ENCODE data around the gene DCAF8.

The DCAF8 gene

GRCh38 chr1:160177231-160177630 lies 85.1 kb downstream of the DCAF8 start:
- no peak overlapping the region for H3K4me3 ChIP-seq (ENCODE audit: low read length)
- DNase-seq (ENCODE audit: low read depth), result no peak
- TF ChIP-seq CTCF (IDR thresholded peaks at IDR 0.05; ENCODE audit: insufficient read depth, low read depth, low read length, missing control alignments), result no peak

GRCh38 chr1:160171980-160172379 lies 90.4 kb downstream of the DCAF8 start:
- DNase-seq (ENCODE audit: low read depth), result no peak
- no peak overlapping the region for H3K4me3 ChIP-seq (ENCODE audit: low read length)
- TF ChIP-seq CTCF (IDR thresholded peaks at IDR 0.05; ENCODE audit: insufficient read depth, low read depth, low read length, missing control alignments), result no peak

GRCh38 chr1:160171354-160171753 lies 91.0 kb downstream of the DCAF8 start:
- peak; percentile 60 for DNase-seq (ENCODE audit: low read depth)
- no peak overlapping the region for H3K4me3 ChIP-seq (ENCODE audit: low read length)
- no peak for TF ChIP-seq CTCF (IDR thresholded peaks at IDR 0.05; ENCODE audit: insufficient read depth, low read depth, low read length, missing control alignments)

- H3K4me3 ChIP-seq (ENCODE audit: low read length), result no peak overlapping the region
- no peak for TF ChIP-seq CTCF (IDR thresholded peaks at IDR 0.05; ENCODE audit: insufficient read depth, low read depth, low read length, missing control alignments)
- no peak for DNase-seq (ENCODE audit: low read depth)
Observed at GRCh38 chr1:160169553-160170399, 92.6 kb downstream of the DCAF8 start.

GRCh38 chr1:160168609-160169369 lies 93.6 kb downstream of the DCAF8 start:
- TF ChIP-seq CTCF (IDR thresholded peaks at IDR 0.05; ENCODE audit: insufficient read depth, low read depth, low read length, missing control alignments), result no peak
- no peak for DNase-seq (ENCODE audit: low read depth)
- H3K4me3 ChIP-seq (ENCODE audit: low read length), result no peak overlapping the region

GRCh38 chr1:160168016-160168415 lies 94.3 kb downstream of the DCAF8 start:
- H3K4me3 ChIP-seq (ENCODE audit: low read length), result no peak overlapping the region
- DNase-seq (ENCODE audit: low read depth), result no peak
- TF ChIP-seq CTCF (IDR thresholded peaks at IDR 0.05; ENCODE audit: insufficient read depth, low read depth, low read length, missing control alignments), result no peak
